ENCODE results near the gene CENPB.

The CENPB gene

GRCh38 chr20:3744806-3745685, 41.5 kb downstream of the CENPB start:
- DNase-seq: peak; percentile 86

DNA sequence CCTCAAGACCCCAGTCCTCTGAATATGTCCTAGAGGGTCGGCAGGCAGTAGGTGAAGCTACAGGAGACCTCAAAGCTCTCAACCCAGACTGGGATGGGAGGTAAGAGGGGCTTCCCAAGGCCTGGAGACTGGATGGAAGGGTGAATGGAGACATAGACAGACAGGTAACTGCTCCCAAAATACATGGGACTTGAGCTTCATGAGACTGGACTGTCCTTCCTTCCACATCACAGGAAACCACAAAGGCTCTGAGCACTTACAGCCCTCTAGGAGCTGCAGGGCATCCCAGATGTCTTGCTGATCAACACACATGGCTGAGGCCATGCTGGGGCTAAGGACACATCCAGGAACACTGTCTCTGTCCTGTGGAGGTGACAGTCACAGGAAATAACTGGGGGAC, 42.5 kb downstream of the CENPB start:
- DNase-seq: no peak

DNA sequence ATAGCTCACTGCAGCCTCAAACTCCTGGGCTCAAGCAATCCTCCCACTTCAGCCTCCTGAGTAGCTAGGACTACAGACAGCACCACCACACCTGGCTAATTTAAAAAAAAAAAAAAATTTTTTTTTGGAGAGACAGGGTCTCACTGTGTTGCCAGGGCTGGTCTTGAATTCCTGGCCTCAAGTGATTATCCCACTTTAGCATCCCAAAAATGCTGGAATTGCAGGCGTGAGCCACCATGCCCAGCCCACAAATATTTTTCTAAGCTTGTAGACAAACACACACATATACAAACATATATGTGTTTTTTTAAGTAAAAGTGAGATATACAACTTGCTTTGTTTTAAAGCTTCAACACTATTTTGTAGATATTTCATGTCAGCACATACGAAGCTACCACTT, 43.3 kb downstream of the CENPB start:
- no peak for DNase-seq

DNA sequence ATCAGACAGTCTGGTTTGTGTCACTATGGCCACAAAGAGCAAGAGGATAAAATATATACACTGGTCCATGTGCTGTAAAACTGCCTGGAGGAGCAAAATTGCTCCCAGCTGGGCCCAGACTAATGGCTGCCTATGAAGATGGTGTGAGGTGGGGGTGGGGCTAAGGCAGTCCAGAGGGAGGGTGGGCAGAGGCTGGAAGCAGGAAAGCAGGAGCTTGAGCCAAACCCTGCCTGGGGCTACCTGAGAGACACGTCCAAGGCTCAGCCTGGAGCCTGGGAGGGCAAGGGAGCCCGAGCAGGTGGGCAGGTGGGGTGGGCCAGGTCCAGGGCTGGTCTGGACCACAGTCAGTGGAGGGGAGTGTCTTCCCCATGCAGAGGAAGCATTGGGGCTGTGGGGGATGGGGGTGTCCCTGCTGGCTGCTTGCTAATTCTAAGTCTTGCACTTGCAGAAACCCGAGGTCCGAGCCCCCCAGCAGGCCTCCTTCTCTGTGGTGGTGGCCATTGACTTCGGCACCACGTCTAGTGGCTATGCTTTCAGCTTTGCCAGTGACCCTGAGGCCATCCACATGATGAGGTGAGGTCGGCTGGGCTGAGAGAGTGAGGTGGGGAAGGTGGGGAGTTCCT, 44.6 kb downstream of the CENPB start:
- no peak for DNase-seq

DNA sequence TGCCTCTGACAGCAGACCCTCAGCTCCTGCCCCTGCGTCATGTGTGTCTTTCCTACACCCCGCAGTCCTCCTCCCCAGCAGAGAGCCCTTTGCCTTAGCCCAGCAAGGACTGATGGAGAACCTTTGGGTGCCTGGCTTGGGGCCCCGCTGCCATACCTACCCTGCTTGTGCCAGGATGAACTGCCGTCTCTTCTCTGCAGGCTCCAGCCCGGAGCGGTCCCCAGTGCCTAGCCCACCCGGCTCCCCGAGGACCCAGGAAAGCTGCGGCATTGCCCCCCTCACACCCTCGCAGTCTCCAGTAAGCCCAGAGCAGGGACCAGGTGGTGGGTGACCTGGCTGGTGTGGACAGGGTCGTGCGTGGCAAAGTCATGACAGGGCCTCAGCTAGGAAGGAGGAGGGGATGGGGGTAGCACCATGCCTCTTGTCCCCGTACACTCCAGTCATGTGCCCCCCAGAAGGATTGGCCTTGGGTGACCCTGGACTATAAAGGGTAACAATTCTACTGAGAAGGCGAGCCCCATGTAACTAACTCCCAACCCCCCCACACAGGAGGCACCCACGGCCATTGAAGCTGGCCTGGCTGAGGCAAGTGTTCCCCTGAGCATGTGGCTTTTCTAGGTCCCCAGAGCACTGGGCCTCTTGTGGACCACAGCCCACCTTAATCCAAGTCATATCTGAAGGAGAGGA, 45.8 kb downstream of the CENPB start:
- no peak for DNase-seq

- no peak for DNase-seq
These were observed 46.6 kb downstream of the CENPB start for GRCh38 chr20:3739926-3740451.

- DNase-seq: no peak
These were observed 47.2 kb downstream of the CENPB start for GRCh38 chr20:3739054-3739925.

DNA sequence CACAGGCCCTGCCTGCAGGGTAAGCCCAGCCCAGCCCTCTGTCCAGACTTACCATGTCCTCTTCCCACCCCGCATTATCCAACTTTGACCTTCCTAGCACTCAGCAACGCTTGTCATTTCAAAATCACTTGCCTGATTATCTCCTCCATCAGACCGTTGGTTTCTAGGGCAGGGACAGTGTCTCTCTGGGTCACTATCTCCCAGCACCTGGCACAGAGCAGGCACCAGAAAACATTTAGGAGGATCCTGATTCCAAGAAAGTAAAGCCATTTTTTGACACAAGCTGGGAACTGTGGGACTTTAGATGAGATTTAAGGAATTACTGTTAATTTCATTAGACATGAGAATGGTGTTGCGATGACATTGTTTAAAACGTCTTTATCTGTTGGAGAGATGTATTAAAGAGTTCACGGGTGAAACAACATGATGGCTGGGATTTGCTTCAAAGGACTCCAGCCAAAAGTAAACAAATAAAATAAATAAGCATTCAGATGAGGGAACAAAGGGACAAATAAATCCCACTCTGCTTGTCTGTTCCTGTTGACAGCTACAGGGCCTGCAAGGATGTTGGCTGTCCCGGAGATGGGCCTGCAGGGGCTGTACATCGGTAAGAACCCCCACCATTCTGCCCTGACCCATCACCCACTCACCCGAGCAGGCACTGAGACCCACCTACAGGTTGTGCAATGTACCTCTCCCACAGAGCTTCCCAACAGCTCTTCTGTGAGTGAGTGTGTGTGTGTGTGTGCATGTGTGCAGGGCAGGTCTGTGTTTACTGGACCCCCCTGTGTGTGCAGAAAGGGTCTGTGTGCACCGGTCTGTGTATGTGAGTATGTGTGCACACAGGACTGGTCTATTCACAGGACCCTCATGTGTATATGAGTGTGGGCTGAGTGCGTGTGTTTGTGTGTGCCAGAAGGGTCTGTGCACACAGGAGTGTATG, 48.2 kb downstream of the CENPB start:
- DNase-seq: no peak

GRCh38 chr20:3735768-3736167, 50.8 kb downstream of the CENPB start:
- no peak for DNase-seq

DNA sequence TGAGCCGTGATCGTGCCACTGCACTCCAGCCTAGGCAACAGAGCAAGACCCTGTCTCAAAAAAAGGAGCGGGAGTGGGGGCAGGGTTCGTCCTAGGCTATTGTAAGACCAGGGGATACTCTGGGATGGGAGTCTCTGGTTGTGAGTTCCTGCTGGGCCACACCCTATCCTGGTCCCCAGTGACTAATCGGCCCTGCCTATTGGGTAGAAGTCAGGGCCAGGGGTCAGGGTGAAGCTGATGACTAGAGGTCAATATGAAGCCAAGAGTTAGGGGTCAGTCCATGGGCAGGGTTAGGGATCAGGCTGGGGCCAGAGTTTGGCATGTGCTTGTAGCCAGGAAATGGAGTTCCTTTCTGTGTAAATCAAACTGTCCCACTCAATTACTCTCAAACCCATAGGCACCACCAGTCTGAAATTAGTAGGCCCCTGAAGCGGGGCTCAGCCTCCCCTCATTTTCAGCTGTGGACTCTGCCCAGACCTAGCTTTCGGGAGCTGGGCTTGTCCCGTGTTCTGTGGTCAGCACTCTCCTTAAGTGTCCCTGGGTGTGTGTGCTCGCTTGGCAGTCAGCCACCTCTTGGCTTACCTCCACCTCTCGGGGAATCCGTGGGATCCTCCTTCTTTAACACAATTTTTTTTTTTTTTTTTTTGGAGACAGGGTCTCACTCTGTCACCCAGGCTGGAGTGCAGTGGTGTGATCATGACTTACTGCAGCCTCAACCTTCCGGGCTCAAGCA, 52.3 kb downstream of the CENPB start:
- no peak for DNase-seq

Measured in CD4-positive, alpha-beta T cell treated with Interferon gamma for 1 hour (primary cell).